ENCODE results near the gene SNCAIP.
"Not testable (repeated sequence)": the region's sequence is repeated elsewhere in the genome, so short reads cannot be mapped to it uniquely, and the experiment has no call there.

The SNCAIP gene

GRCh38 chr5:122465031-122465577, 153.1 kb downstream of the SNCAIP start:
- DNase-seq (ENCODE audit: low read depth in 2 of 2), result no peak

GRCh38 chr5:122465994-122466393, 154.0 kb downstream of the SNCAIP start:
- DNase-seq (ENCODE audit: low read depth in 2 of 2), result no peak

- DNase-seq (ENCODE audit: low read depth in 2 of 2), result no peak
Measured at GRCh38 chr5:122468351-122469116, 156.5 kb downstream of the SNCAIP start.

GRCh38 chr5:122469384-122469919, 157.4 kb downstream of the SNCAIP start:
- no peak for DNase-seq (ENCODE audit: low read depth in 2 of 2)

GRCh38 chr5:122470365-122470764, 158.3 kb downstream of the SNCAIP start:
- no peak for DNase-seq (ENCODE audit: low read depth in 2 of 2)

GRCh38 chr5:122471031-122471751, 159.2 kb downstream of the SNCAIP start:
- DNase-seq (ENCODE audit: low read depth in 2 of 2), result no peak

- DNase-seq (ENCODE audit: low read depth in 2 of 2), result no peak
Measured at GRCh38 chr5:122471752-122472061, 159.7 kb downstream of the SNCAIP start.

GRCh38 chr5:122473138-122473843, 161.3 kb downstream of the SNCAIP start:
- no peak for DNase-seq (ENCODE audit: low read depth in 2 of 2)

- no peak for DNase-seq (ENCODE audit: low read depth in 2 of 2)
Measured at GRCh38 chr5:122473941-122474340, 161.9 kb downstream of the SNCAIP start.

GRCh38 chr5:122478741-122479442, 166.9 kb downstream of the SNCAIP start:
- DNase-seq (ENCODE audit: low read depth in 2 of 2), result no peak

GRCh38 chr5:122480146-122480545, 168.1 kb downstream of the SNCAIP start:
- DNase-seq (ENCODE audit: low read depth in 2 of 2), result no peak

GRCh38 chr5:122484103-122484502, 172.1 kb downstream of the SNCAIP start:
- DNase-seq (ENCODE audit: low read depth in 2 of 2), result no peak

GRCh38 chr5:122485226-122485625, 173.2 kb downstream of the SNCAIP start:
- no peak for DNase-seq (ENCODE audit: low read depth in 2 of 2)

GRCh38 chr5:122486616-122487015, 174.6 kb downstream of the SNCAIP start:
- DNase-seq (ENCODE audit: low read depth in 2 of 2), result not testable (repeated sequence)

- no peak for DNase-seq (ENCODE audit: low read depth in 2 of 2)
Measured at GRCh38 chr5:122490718-122491117, 178.7 kb downstream of the SNCAIP start.

- DNase-seq (ENCODE audit: low read depth in 2 of 2), result no peak
Measured at GRCh38 chr5:122492675-122493074, 180.6 kb downstream of the SNCAIP start.

GRCh38 chr5:122493091-122494021, 181.3 kb downstream of the SNCAIP start:
- no peak for DNase-seq (ENCODE audit: low read depth in 2 of 2)

GRCh38 chr5:122494109-122494508, 182.1 kb downstream of the SNCAIP start:
- DNase-seq (ENCODE audit: low read depth in 2 of 2), result no peak

GRCh38 chr5:122498163-122498562, 186.1 kb downstream of the SNCAIP start:
- no peak for DNase-seq (ENCODE audit: low read depth in 2 of 2)

- DNase-seq (ENCODE audit: low read depth in 2 of 2), result no peak
Measured at GRCh38 chr5:122499585-122499984, 187.5 kb downstream of the SNCAIP start.
